GM12878 (cell line): ENCODE results near the gene CKAP5. TPM values are rescaled to one million over a fixed set of nuclear protein-coding genes. Genes with fewer than 3 reads are reported as not detected.

Source experiments
- ATAC-seq: fragments of 200-7000 bp; cut with Tn5 transposase; 3 replicates; pipeline ENCODE4 v1.9.1; 2020; ENCODE audit warnings: mild to moderate bottlenecking, moderate library complexity
- BruUV-seq: library from RNA; stranded (reverse); fragments of 400-500 nt; replicated peaks from 2 replicates; lab custom pipeline; 2021; lab: Mats Ljungman, UMichigan
- CTCF ChIA-PET: fragments of 300-600 bp; sonication (Branson Sonifier 250); formaldehyde crosslinking; extraction: SDS; loops from one replicate; lab custom pipeline; 2021; ENCODE audit warnings: inconsistent platforms; lab: Yijun Ruan, JAX
- POLR2A ChIA-PET: fragments of 350-600 bp; formaldehyde crosslinking; extraction: SDS; loops from one replicate; lab custom pipeline; 2021; ENCODE audit warnings: inconsistent platforms; lab: Charles Lee
- RAD21 ChIA-PET: fragments of 300-600 bp; sonication (Branson Sonifier 250); formaldehyde crosslinking; loops from one replicate; lab custom pipeline; 2023; ENCODE audit warnings: antibody characterized with exemption; ENCODE audit not compliant: unreplicated experiment; lab: Charles Lee
- SMC1A ChIA-PET: fragments of 300-600 bp; sonication (Branson Sonifier 250); formaldehyde crosslinking; loops from one replicate; lab custom pipeline; 2023; ENCODE audit not compliant: unreplicated experiment, uncharacterized antibody; lab: Charles Lee
- DNase-seq: peaks from one replicate; pipeline ENCODE4 v3.0.0-alpha.2; 2011; ENCODE audit warnings: low read depth, low spot score
- FAIRE-seq: peaks from 3 replicates; lab custom pipeline; 2011; peaks lifted over from hg19 to GRCh38; lab: Jason Lieb, UNC
- H2AFZ ChIP-seq: 2 replicates; pipeline ENCODE4 v1.6.0; 2011; ENCODE audit warnings: low read depth, low read length, control low read depth; ENCODE audit not compliant: control insufficient read depth
- H3K27ac ChIP-seq: 2 replicates; pipeline ENCODE4 v1.5.1; 2011; ENCODE audit warnings: control low read depth; ENCODE audit not compliant: control insufficient read depth, insufficient read depth
- H3K27me3 ChIP-seq, 2 experiments: replicated peaks in 1 of 2; 2 replicates each; pipeline versions ENCODE4 v1.6.0 to v1.6.1; 2011; ENCODE audit warnings: low read length in 1 of 2; ENCODE audit not compliant: control insufficient read depth in 2 of 2, insufficient read depth in 2 of 2
- H3K36me3 ChIP-seq, 2 experiments: 2 replicates each; pipeline ENCODE4 v1.5.1; 2011; ENCODE audit warnings: low read length in 1 of 2; ENCODE audit not compliant: control insufficient read depth in 2 of 2, insufficient read depth in 2 of 2
- H3K4me1 ChIP-seq: 2 replicates; pipeline ENCODE4 v1.6.1; 2011; ENCODE audit warnings: mild to moderate bottlenecking, low read length, moderate library complexity, mixed read lengths; ENCODE audit not compliant: control insufficient read depth, insufficient read depth
- H3K4me2 ChIP-seq: 2 replicates; pipeline ENCODE4 v1.6.0; 2011; ENCODE audit warnings: control low read depth; ENCODE audit not compliant: control insufficient read depth, insufficient read depth
- H3K4me3 ChIP-seq: fragments of 200-600 bp; sonication (generic); 2 replicates; pipeline ENCODE4 v1.5.1; 2016
- H3K79me2 ChIP-seq: 2 replicates; pipeline ENCODE4 v1.6.0; 2011; ENCODE audit warnings: low read length; ENCODE audit not compliant: control insufficient read depth, insufficient read depth
- H3K9ac ChIP-seq: 2 replicates; pipeline ENCODE4 v1.8.0; 2011; ENCODE audit warnings: low read length, control low read depth, mixed read lengths; ENCODE audit not compliant: control insufficient read depth, insufficient read depth
- H3K9me3 ChIP-seq: replicated peaks from 3 replicates; pipeline ENCODE4 v1.5.1; 2011; ENCODE audit warnings: mild to moderate bottlenecking, low read length; ENCODE audit not compliant: control insufficient read depth, insufficient read depth
- H4K20me1 ChIP-seq: 2 replicates; pipeline ENCODE4 v1.6.0; 2011; ENCODE audit not compliant: control insufficient read depth, insufficient read depth
- BACH1 ChIP-seq: fragments of 450-650 bp; IDR thresholded peaks from 2 replicates; pipeline ENCODE4 v1.6.1; 2017; ENCODE audit warnings: mild to moderate bottlenecking, borderline replicate concordance
- DPF2 ChIP-seq: fragments of 450-650 bp; IDR thresholded peaks from 2 replicates; pipeline ENCODE4 v1.6.1; 2017; ENCODE audit warnings: mild to moderate bottlenecking
- HDAC6 ChIP-seq: fragments of 200-600 bp; sonication (generic); IDR thresholded peaks from one replicate; pipeline ENCODE4 v1.8.0; 2017; ENCODE audit warnings: antibody characterized with exemption; ENCODE audit not compliant: unreplicated experiment
- MTA2 ChIP-seq: fragments of 450-650 bp; IDR thresholded peaks from 2 replicates; pipeline ENCODE4 v1.6.1; 2016; ENCODE audit warnings: low read depth, mild to moderate bottlenecking, moderate library complexity
- WRNIP1 ChIP-seq: IDR thresholded peaks from 2 replicates; pipeline ENCODE4 v1.6.1; 2011; ENCODE audit warnings: low read depth, low read length, improper control_type of control experiment, borderline replicate concordance
- WGBS: methylation state at CpG from one replicate; pipeline ENCODE4 v1.1.6; 2016; ENCODE audit warnings: low lambda C conversion rate; ENCODE audit not compliant: insufficient replicate concordance, insufficient coverage; ENCODE audit errors: missing lambda C conversion rate; 5-methylcytosine and 5-hydroxymethylcytosine counted together
- in situ Hi-C: fragments of 300-500 bp; cut with MboI; formaldehyde crosslinking; loops from 9 replicates; pipeline ENCODE4 v1.14.3; 2018; ENCODE audit warnings: mixed read lengths
- intact Hi-C: fragments of 100-400 bp; cut with micrococcal nuclease; formaldehyde crosslinking; loops from one replicate; pipeline ENCODE4 v1.14.2; 2022; ENCODE audit not compliant: unreplicated experiment
- polyA plus RNA-seq, 11 experiments: library from polyadenylated mRNA; depleted of rRNA in 4 of 11; unstranded in 6 of 11; stranded (reverse) in 5 of 11; fragments of >200 nt; fragmentation: Nextera tagmentation in 4 of 11; fragmentation: Illumina TruSeq in 1 of 11; extraction: Ambion mirVana in 4 of 11; extraction: Trizol in 1 of 11; gene quantifications; 1 replicate in 1 of 11; 2 replicates in 10 of 11; pipeline versions ENCODE4 v1.2.1 to v1.2.3, GENCODE V29; 2011 to 2016; ENCODE audit warnings: inconsistent platforms in 2 of 11, missing spikeins in 2 of 11, low read depth in 1 of 11
- total RNA-seq, 4 experiments: library from RNA; depleted of rRNA in 3 of 4; stranded (reverse); fragments of >200 nt in 3 of 4; fragmentation: Illumina TruSeq in 1 of 4; extraction: Trizol in 1 of 4; gene quantifications; 2 replicates each; pipeline versions ENCODE4 v1.2.1 to v1.2.3, GENCODE V29; 2013 to 2021
- TF ChIP-seq, protein P1 (sequence below): IDR thresholded peaks from 2 replicates; pipeline ENCODE4 v1.6.1; 2012; ENCODE audit warnings: low read depth, low read length, improper control_type of control experiment

Gene CKAP5
- total and polyA plus RNA-seq, 10 of the 15 experiments (the other 5 are each of a cell fraction or from before 2014, with no cell fraction given), result 20.1 to 161 (median 79.8) TPM

DNA sequence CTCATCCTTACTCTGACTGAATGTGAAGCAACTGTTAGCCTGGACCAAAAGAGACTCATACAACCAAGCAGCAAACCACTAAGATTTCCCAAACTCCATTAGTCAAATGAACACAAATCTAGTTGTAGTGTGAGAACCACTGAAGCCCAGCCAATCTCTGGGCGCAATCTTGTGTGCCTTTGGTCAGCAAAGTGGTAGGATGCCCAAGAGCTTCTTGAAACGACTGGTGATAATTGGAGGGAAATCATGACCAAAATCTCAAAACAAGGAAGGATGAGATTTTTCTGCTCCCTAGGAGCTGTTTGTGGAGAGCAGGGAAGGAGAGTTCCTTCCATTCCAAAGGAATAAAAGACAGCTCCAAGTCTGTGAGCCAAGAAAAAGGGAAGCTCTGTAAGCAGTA, 103.0 kb downstream of the CKAP5 start:
- ChIA-PET CTCF (interaction anchor here (0.7 to 1.0 kb wide), 2 partner anchors 57 to 730 kb away, joined by 3 read pairs; no protein-coding TSS in a partner anchor), POLR2A (no interaction called here), SMC1A (no interaction called here), RAD21 (no interaction called here)
- no peaks in the 10 kb centered on the region for H3K4me1 ChIP-seq
- intact Hi-C loops, result no loop called here
- no peak overlapping the region for H3K9ac ChIP-seq
- in situ Hi-C loops, result no loop called here
- no peaks in the 10 kb centered on the region for H3K27me3 ChIP-seq
- no peaks in the 10 kb centered on the region for H4K20me1 ChIP-seq
- H3K4me2 ChIP-seq, result no peak overlapping the region
- 97% methylated on average over 2 of the region's 2 CpGs for WGBS
- H3K27ac ChIP-seq, result no peak overlapping the region
- BruUV-seq, result no TSS peak
- no peak overlapping the region for H3K4me3 ChIP-seq
- no peaks in the 10 kb centered on the region for H3K9me3 ChIP-seq
- H3K36me3 ChIP-seq, result peaks cover 18 to 43% of the 10 kb centered on the region in 2 experiments; a peak in 3 of 4 replicates
- DNase-seq (no peak), FAIRE-seq (no peak)
- TF ChIP-seq, protein P1, sequence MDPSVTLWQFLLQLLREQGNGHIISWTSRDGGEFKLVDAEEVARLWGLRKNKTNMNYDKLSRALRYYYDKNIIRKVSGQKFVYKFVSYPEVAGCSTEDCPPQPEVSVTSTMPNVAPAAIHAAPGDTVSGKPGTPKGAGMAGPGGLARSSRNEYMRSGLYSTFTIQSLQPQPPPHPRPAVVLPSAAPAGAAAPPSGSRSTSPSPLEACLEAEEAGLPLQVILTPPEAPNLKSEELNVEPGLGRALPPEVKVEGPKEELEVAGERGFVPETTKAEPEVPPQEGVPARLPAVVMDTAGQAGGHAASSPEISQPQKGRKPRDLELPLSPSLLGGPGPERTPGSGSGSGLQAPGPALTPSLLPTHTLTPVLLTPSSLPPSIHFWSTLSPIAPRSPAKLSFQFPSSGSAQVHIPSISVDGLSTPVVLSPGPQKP, result no peak
- TF ChIP-seq DPF2 (no peak), BACH1 (no peak), WRNIP1 (no peak), HDAC6 (no peak), MTA2 (no peak)
- TF ChIP-seq, all 136 proteins: peak for 0
- ATAC-seq, result no peak
- H3K79me2 ChIP-seq, result no peaks in the 10 kb centered on the region
- H2AFZ ChIP-seq, result no peak overlapping the region
